HUES6 (cell line): ENCODE measurements around the gene CERK.

ENCODE experiments used
- H3K27ac ChIP-seq: 2 replicates; pipeline ENCODE4 v1.7.0; 2013; ENCODE audit warnings: low read depth, mild to moderate bottlenecking, low read length, inconsistent platforms
- H3K27me3 ChIP-seq: 2 replicates; pipeline ENCODE4 v1.6.1; 2013; ENCODE audit warnings: low read length; ENCODE audit not compliant: control insufficient read depth, insufficient read depth
- H3K36me3 ChIP-seq: 2 replicates; pipeline ENCODE4 v1.6.1; 2013; ENCODE audit warnings: low read length; ENCODE audit not compliant: control insufficient read depth, insufficient read depth
- H3K4me1 ChIP-seq: 2 replicates; pipeline ENCODE4 v1.6.1; 2013; ENCODE audit warnings: low read length; ENCODE audit not compliant: control insufficient read depth, insufficient read depth
- H3K4me3 ChIP-seq: 2 replicates; pipeline ENCODE4 v1.5.1; 2013; ENCODE audit warnings: low read depth, low read length
- H3K9ac ChIP-seq: one replicate; pipeline ENCODE4 v1.6.1; 2013; ENCODE audit warnings: mild to moderate bottlenecking, low read length
- H3K9me3 ChIP-seq: 2 replicates; pipeline ENCODE4 v1.6.1; 2013; ENCODE audit warnings: low read depth, low read length; ENCODE audit not compliant: control insufficient read depth, insufficient read depth

CERK gene

GRCh38 chr22:46764140-46764680 is 26.2 kb upstream of the CERK start:
- peaks cover 18% of the 10 kb centered on the region for H3K36me3 ChIP-seq
- H3K9ac ChIP-seq: no peak overlapping the region
- no peaks in the 10 kb centered on the region for H3K27me3 ChIP-seq
- no peak overlapping the region for H3K27ac ChIP-seq
- H3K4me3 ChIP-seq: no peak overlapping the region
- H3K4me1 ChIP-seq: peaks cover 8% of the 10 kb centered on the region; the same call in 1 of the 2 replicates
- H3K9me3 ChIP-seq: no peaks in the 10 kb centered on the region

DNA sequence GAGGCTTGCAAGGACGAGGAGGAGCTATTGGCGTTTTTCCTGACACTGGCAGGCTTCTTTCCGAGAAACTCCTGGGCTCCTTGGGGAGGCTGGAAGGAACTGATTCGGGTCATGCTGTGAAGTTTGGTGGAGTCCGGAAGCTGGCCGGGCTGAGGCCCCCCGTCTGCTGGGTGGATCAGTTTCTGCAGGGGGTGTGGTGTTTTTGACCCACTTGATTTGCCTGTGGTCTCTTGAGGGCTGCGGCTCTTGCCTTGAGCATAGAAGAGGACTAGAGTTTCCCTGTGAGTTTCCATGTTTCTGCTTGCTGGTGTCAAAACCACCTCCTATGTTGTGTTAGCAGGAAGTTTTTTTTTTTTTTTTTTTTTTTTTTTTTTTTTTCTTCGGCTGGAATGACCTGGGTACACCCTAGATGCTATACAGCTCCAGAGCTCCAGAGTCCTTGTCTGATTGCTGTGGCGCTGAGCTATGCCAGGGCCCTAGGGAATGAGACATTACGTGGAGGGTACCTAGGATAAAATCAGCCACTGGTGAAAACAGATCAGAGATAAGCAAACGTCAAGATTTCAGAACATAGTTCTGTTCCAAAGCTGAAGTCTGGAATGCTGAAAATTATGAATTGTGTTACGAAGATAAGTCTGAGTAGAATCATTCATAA is 25.1 kb upstream of the CERK start:
- Histone ChIP-seq H3K27me3 (no peaks in the 10 kb centered on the region), H3K9ac (peak overlapping the region; percentile 98), H3K4me3 (peak overlapping the region; percentile 98), H3K27ac (peak overlapping the region; percentile 97; the same call in 1 of the 2 replicates), H3K36me3 (peaks cover 18% of the 10 kb centered on the region), H3K9me3 (no peaks in the 10 kb centered on the region), H3K4me1 (peaks cover 8% of the 10 kb centered on the region; the same call in 1 of the 2 replicates)

DNA sequence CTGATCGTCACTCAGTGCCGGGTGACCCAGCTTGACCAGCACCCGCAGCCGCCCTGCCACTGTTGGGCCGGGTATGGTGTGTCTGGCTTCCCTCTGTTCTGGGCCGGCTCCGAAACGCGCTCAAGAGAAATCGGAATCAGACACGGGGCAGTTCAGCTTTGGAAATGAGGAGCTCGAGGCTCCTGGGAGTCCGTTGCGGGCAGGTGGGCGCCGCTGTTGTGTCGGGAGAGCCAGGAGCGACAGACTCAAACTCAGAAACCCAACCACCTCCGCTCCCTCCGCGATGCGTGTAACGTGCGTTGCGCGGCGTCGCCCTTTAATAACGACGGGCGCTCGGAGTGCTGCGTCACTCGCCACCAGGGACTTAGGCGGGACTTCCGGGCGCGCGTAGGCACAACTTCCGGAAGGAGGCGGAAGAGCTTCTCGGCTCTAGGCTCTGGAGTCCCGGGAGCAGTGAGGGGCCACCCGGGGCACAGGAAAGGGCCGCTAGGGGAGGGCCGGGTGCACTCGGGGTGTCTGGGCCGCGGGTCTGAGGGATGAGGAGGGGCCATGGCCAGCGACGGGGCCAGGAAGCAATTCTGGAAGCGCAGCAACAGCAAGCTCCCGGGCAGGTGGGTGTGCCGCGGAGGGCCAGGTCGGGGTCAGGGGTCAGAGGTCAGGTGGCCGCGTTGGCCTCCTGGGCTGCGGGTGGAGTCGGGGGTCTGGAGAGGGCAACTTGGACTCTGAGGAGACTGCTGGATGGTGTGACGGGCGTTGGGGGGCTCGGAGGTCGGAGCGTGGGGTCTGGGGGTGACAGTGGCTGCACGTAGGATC is 24.4 kb upstream of the CERK start, which contains the start of gene TBC1D22A:
TBC1D22A (plus strand) TSS at position 413 of the 813 bp plus-strand sequence; CDS start at position 550, 137 bp downstream.
- Histone ChIP-seq H3K27ac (peak within 1 kb of the TSS; percentile 97), H3K4me1 (peaks cover 8% of the 10 kb centered on the region; the same call in 1 of the 2 replicates)

DNA sequence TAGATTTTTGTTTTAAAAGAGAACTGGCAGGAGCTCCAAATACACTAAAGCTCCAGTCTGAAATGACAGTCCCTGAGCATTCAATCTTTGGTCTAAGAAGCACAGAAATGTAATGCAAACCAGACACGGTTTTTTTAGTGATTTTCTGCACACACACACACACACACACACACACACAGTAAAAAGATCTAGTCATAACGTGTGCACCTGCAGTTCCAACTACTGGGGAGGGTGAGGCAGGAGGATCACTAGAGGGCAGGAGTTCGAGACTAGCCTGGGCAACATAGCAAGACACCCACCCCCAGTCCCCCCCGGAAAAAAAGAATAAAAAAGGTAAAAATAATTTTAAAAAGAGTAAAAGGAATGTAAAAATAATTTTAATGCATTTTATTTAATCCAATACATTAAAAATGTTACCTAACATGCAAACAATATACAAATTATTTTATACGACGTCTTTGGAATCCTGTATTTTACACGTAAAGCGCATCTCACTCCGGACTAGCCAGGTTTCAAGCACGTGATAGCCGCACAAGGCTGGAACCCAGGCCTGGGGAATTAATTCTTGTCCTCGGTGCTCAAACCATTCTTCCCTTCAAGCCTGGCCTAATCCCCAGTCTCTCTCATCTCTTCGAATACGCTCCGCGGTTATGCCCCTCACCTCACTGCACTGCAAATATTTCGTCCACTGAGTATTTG is 23.6 kb upstream of the CERK start:
- Histone ChIP-seq H3K4me3 (peak overlapping the region; percentile 98), H3K9ac (peak overlapping the region; percentile 98), H3K4me1 (peaks cover 8% of the 10 kb centered on the region; the same call in 1 of the 2 replicates), H3K27me3 (no peaks in the 10 kb centered on the region), H3K9me3 (peaks cover 8% of the 10 kb centered on the region), H3K27ac (peak overlapping the region; percentile 97), H3K36me3 (peaks cover 21% of the 10 kb centered on the region)

More for the DNA sequence above, 24.4 kb upstream of the CERK start, which contains the start of gene TBC1D22A:
- Histone ChIP-seq H3K36me3 (peaks cover 18% of the 10 kb centered on the region), H3K4me3 (peak within 1 kb of the TSS; percentile 98), H3K27me3 (no peaks in the 10 kb centered on the region), H3K9ac (peak within 1 kb of the TSS; percentile 98), H3K9me3 (peaks cover under 1% of the 10 kb centered on the region; the same call in 1 of the 2 replicates)

DNA sequence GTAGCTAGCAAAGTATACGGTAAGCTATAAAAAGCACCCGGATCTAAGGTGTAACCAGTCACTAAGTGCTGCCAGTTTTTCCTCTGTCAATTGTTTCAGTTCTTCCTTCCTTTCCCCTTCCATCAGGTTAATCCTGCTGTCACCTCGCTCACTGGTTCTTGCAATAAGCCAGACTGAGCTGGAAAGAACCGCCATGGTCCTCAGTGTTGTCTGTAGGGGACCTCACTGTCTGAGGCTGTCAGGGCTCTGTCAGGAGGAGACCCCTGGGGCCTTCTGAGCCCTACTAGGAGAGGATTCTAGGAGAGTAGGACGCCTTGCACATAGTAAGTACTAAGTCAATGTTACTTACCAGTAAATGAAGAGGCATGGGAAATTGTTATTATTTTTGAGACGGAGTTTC is 23.0 kb upstream of the CERK start:
- H3K9me3 ChIP-seq: peaks cover 15% of the 10 kb centered on the region
- no peak overlapping the region for H3K27ac ChIP-seq
- H3K27me3 ChIP-seq: no peaks in the 10 kb centered on the region
- peaks cover 8% of the 10 kb centered on the region; the same call in 1 of the 2 replicates for H3K4me1 ChIP-seq
- H3K9ac ChIP-seq: peak overlapping the region; percentile 12
- peak overlapping the region; percentile 98 for H3K4me3 ChIP-seq
- H3K36me3 ChIP-seq: peaks cover 20% of the 10 kb centered on the region

- H3K27me3 ChIP-seq: no peaks in the 10 kb centered on the region
- no peak overlapping the region for H3K27ac ChIP-seq
- peaks cover 31% of the 10 kb centered on the region for H3K9me3 ChIP-seq
- H3K9ac ChIP-seq: no peak overlapping the region
- peaks cover 14% of the 10 kb centered on the region for H3K36me3 ChIP-seq
- H3K4me3 ChIP-seq: no peak overlapping the region
- H3K4me1 ChIP-seq: peaks cover 8% of the 10 kb centered on the region; the same call in 1 of the 2 replicates
These were observed 20.8 kb upstream of the CERK start for GRCh38 chr22:46758867-46759290.

DNA sequence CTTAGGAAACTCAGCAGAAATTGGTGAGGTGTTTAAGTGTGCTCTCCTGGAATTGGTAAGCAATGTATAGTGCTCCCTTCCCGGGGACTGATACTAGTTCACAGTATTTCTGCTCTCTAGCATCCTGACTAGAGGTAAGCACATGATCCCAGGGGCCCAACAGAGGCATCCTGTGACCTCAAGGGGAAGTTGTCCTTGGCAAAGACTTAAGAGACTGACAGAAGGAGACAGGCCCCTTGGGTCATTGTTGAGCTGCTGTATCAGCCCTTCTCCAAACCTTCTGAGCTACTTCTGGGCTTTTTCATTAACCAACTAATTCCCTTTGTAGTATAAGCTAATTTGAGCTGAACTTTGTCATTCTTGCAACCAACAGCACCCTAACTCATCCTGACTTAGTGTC is 20.1 kb upstream of the CERK start:
- Histone ChIP-seq H3K36me3 (peaks cover 14% of the 10 kb centered on the region), H3K9ac (no peak overlapping the region), H3K4me3 (no peak overlapping the region), H3K27ac (no peak overlapping the region), H3K27me3 (no peaks in the 10 kb centered on the region), H3K9me3 (peaks cover 37% of the 10 kb centered on the region), H3K4me1 (0 out of 2 replicates have a peak, but pooled peaks cover 5% of the 10 kb centered on the region)

DNA sequence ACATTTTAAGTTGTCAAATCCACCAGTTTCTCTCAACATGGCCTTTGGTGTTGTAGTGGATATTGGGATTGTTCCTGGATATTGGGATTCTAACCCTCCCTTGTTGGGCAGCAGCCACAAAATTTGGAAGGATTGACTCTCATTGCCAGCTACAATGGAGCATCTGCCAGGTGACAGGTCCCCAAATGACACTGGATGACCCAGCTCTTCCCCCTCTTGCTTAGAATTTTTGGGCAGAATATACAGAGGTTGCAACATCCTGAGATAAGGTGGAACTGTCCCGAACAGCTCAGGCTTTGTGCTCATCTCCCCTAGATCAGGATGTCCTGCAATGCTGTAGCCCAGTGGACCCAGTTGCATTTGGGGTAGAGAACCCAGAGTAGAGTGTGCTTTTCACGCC is 19.1 kb upstream of the CERK start:
- H3K4me1 ChIP-seq: 0 out of 2 replicates have a peak, but pooled peaks cover 5% of the 10 kb centered on the region
- no peak overlapping the region for H3K9ac ChIP-seq

DNA sequence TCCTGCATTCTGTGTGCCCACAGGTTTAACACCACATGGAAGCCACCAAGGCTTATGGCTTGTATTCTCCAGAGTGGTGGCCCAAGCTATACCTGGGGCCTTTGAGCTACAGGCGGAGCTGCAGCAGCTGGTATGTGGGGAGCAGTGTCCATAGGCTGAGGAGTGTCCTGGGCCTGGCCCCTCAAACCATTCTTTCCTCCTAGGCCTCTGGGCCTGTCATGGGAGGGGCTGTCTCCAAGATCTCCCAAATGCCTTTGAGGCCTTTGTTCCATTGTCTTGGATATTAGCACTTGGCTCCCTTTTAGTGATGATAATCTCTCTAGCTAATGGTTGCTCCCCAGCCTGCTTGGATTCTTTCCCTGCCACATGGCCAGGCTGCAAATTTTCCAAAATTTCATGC is 18.0 kb upstream of the CERK start:
- Histone ChIP-seq H3K9me3 (peaks cover 37% of the 10 kb centered on the region), H3K9ac (no peak overlapping the region), H3K27ac (no peak overlapping the region), H3K4me3 (no peak overlapping the region), H3K36me3 (peaks cover 14% of the 10 kb centered on the region), H3K4me1 (no peaks in the 10 kb centered on the region), H3K27me3 (no peaks in the 10 kb centered on the region)

More for the DNA sequence above, 19.1 kb upstream of the CERK start:
- H3K9me3 ChIP-seq: peaks cover 37% of the 10 kb centered on the region
- H3K4me3 ChIP-seq: no peak overlapping the region
- no peaks in the 10 kb centered on the region for H3K27me3 ChIP-seq
- no peak overlapping the region for H3K27ac ChIP-seq
- peaks cover 14% of the 10 kb centered on the region for H3K36me3 ChIP-seq

DNA sequence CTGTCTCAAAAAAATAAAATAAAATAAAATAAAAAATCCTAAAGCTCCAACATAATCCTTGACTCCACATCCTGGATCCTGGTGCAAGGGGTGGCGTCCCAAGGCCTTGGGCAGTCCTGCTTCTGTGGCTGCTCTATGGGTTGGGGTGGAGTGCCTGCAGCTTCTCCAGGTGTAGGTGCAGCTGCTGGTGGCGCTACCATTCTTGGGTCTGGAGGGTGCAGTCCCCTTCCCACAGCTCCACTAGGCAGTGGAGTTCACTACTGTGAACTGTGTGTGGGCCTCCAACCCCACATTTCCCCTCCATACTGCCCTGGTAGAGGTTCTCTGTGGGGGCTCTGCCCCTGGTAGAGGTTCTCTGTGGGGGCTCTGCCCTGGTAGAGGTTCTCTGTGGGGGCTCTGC is 17.5 kb upstream of the CERK start:
- H3K27ac ChIP-seq: no peak overlapping the region

More for the DNA sequence above, 17.5 kb upstream of the CERK start:
- Histone ChIP-seq H3K9ac (no peak overlapping the region), H3K9me3 (peaks cover 37% of the 10 kb centered on the region), H3K4me3 (no peak overlapping the region), H3K36me3 (peaks cover 8% of the 10 kb centered on the region), H3K27me3 (no peaks in the 10 kb centered on the region), H3K4me1 (no peaks in the 10 kb centered on the region)
